SK-N-SH treated with all-trans-retinoic acid at 6 μM for 48 hours (cell line): ENCODE data around the gene MOGAT3.
A peak's percentile ranks its signal among the peaks of the same experiment; 100 is the strongest.

Experiments
- ATAC-seq: fragments of 200-7000 bp; cut with Tn5 transposase; 3 replicates; pipeline ENCODE4 v1.9.1; 2020; ENCODE audit warnings: mild to moderate bottlenecking, moderate library complexity
- ARNTL ChIP-seq: fragments of 450-650 bp; formaldehyde crosslinking; IDR thresholded peaks from 2 replicates; pipeline ENCODE4 v1.5.0; 2020; ENCODE audit warnings: low read depth, mild to moderate bottlenecking, moderate library complexity, borderline replicate concordance
- CSDC2 ChIP-seq: fragments of 250-450 bp; sonication (Bioruptor Pico); IDR thresholded peaks from 2 replicates; pipeline ENCODE4 v1.5.0; 2020; ENCODE audit warnings: mild to moderate bottlenecking, moderate library complexity
- GLIS3 ChIP-seq: fragments of 250-450 bp; sonication (Bioruptor Pico); IDR thresholded peaks from 2 replicates; pipeline ENCODE4 v1.5.0; 2020; ENCODE audit warnings: mild to moderate bottlenecking, moderate library complexity
- OSR1 ChIP-seq: fragments of 250-450 bp; sonication (Bioruptor Pico); IDR thresholded peaks from 2 replicates; pipeline ENCODE4 v1.8.0; 2022; ENCODE audit warnings: moderate library complexity, mild to moderate bottlenecking, inconsistent platforms
- PPARA ChIP-seq: fragments of 250-450 bp; sonication (Bioruptor Pico); IDR thresholded peaks from 2 replicates; pipeline ENCODE4 v1.5.0; 2020; ENCODE audit warnings: mild to moderate bottlenecking, borderline replicate concordance
- RARB ChIP-seq: fragments of 250-450 bp; sonication (Bioruptor Pico); IDR thresholded peaks from 2 replicates; pipeline ENCODE4 v1.8.0; 2021; ENCODE audit warnings: mild to moderate bottlenecking, moderate library complexity
- SNAI2 ChIP-seq: fragments of 250-450 bp; sonication (Bioruptor Pico); IDR thresholded peaks from 2 replicates; pipeline ENCODE4 v1.5.0; 2020; ENCODE audit warnings: mild to moderate bottlenecking, moderate library complexity
- TCF4 ChIP-seq: fragments of 250-450 bp; sonication (Bioruptor Pico); IDR thresholded peaks from 2 replicates; pipeline ENCODE4 v1.8.0; 2021; ENCODE audit warnings: mild to moderate bottlenecking, moderate library complexity, borderline replicate concordance
- TOX ChIP-seq: fragments of 250-450 bp; sonication (Bioruptor Pico); IDR thresholded peaks from 2 replicates; pipeline ENCODE4 v1.8.0; 2021; ENCODE audit warnings: mild to moderate bottlenecking, moderate library complexity, borderline replicate concordance
- ZC3H10 ChIP-seq: fragments of 250-450 bp; sonication (Bioruptor Pico); IDR thresholded peaks from 2 replicates; pipeline ENCODE4 v1.5.1; 2021; ENCODE audit warnings: mild to moderate bottlenecking, moderate library complexity
- ZFP3 ChIP-seq: fragments of 250-450 bp; sonication (Bioruptor Pico); IDR thresholded peaks from 2 replicates; pipeline ENCODE4 v1.5.0; 2020; ENCODE audit warnings: mild to moderate bottlenecking, moderate library complexity
- ZNF565 ChIP-seq: fragments of 450-650 bp; formaldehyde crosslinking; conservative IDR thresholded peaks from 2 replicates; pipeline ENCODE4 v1.5.0; 2020; ENCODE audit warnings: low read depth, mild to moderate bottlenecking, moderate library complexity
- ZNF70 ChIP-seq: fragments of 450-650 bp; formaldehyde crosslinking; IDR thresholded peaks from 2 replicates; pipeline ENCODE4 v1.5.0; 2020; ENCODE audit warnings: mild to moderate bottlenecking, moderate library complexity
- ZNF8 ChIP-seq: fragments of 450-650 bp; formaldehyde crosslinking; IDR thresholded peaks from 2 replicates; pipeline ENCODE4 v1.5.0; 2020; ENCODE audit warnings: mild to moderate bottlenecking, moderate library complexity
- TF ChIP-seq, protein P1 (sequence below): fragments of 250-450 bp; sonication (Bioruptor Pico); IDR thresholded peaks from 2 replicates; pipeline ENCODE4 v1.8.0; 2020; ENCODE audit warnings: mild to moderate bottlenecking, moderate library complexity, borderline replicate concordance
- TF ChIP-seq, protein P2 (sequence below): fragments of 250-450 bp; sonication (Bioruptor Pico); IDR thresholded peaks from 2 replicates; pipeline ENCODE4 v1.5.1; 2020; ENCODE audit warnings: low read depth, mild to moderate bottlenecking, moderate library complexity
- TF ChIP-seq, protein P3 (sequence below): fragments of 250-450 bp; sonication (Bioruptor Pico); IDR thresholded peaks from 2 replicates; pipeline ENCODE4 v1.5.1; 2021; ENCODE audit warnings: mild to moderate bottlenecking, moderate library complexity
- TF ChIP-seq, protein P4 (sequence below): fragments of 250-450 bp; sonication (Bioruptor Pico); IDR thresholded peaks from 2 replicates; pipeline ENCODE4 v1.8.0; 2021; ENCODE audit warnings: low read depth, mild to moderate bottlenecking, moderate library complexity, borderline replicate concordance
- TF ChIP-seq, protein P5 (sequence below): fragments of 250-450 bp; sonication (Bioruptor Pico); IDR thresholded peaks from 2 replicates; pipeline ENCODE4 v1.5.0; 2020; ENCODE audit warnings: mild to moderate bottlenecking, moderate library complexity

MOGAT3 gene

DNA sequence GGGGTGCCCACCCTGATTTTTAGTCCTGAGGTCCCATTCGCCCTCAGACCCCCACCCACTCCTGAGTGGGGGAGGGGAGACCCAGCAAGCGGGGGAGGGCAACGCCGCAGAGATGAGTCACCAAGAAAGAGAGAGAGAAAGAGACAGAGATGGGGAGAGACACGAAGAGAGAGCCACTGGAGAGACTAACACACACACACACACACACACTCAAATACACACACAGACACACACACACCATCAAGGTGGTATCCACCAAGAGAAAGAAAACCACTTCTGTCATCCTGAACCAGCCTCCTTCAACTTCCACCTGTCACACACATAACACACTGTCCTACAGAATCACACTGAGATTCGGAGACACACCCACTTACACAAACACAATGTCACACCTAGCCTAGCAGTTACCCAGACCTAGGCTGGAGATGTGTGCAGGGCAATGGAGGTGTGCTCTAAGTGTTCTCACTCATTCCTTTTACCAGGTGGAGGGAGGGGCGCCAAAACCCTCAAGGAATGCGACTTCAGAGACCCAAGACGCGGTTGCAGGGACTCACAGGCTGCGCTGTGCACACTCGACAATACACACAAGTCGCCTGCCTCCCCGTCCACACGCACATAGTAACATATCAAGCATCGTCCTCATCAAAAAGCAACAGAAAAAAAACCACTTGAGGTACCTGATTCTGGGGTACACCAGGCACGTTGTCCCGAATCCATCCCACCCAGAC, 31.6 kb downstream of the MOGAT3 start:
- ATAC-seq: peak; percentile 2
- TF ChIP-seq, protein P1, sequence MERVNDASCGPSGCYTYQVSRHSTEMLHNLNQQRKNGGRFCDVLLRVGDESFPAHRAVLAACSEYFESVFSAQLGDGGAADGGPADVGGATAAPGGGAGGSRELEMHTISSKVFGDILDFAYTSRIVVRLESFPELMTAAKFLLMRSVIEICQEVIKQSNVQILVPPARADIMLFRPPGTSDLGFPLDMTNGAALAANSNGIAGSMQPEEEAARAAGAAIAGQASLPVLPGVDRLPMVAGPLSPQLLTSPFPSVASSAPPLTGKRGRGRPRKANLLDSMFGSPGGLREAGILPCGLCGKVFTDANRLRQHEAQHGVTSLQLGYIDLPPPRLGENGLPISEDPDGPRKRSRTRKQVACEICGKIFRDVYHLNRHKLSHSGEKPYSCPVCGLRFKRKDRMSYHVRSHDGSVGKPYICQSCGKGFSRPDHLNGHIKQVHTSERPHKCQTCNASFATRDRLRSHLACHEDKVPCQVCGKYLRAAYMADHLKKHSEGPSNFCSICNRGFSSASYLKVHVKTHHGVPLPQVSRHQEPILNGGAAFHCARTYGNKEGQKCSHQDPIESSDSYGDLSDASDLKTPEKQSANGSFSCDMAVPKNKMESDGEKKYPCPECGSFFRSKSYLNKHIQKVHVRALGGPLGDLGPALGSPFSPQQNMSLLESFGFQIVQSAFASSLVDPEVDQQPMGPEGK: no peak
- TF ChIP-seq, protein P2, sequence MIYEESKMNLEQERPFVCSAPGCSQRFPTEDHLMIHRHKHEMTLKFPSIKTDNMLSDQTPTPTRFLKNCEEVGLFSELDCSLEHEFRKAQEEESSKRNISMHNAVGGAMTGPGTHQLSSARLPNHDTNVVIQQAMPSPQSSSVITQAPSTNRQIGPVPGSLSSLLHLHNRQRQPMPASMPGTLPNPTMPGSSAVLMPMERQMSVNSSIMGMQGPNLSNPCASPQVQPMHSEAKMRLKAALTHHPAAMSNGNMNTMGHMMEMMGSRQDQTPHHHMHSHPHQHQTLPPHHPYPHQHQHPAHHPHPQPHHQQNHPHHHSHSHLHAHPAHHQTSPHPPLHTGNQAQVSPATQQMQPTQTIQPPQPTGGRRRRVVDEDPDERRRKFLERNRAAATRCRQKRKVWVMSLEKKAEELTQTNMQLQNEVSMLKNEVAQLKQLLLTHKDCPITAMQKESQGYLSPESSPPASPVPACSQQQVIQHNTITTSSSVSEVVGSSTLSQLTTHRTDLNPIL (CRISPR knock-in tag): no peak
- TF ChIP-seq ZC3H10 (CRISPR knock-in tag) (no peak), ZNF8 (CRISPR knock-in tag) (no peak), OSR1 (CRISPR knock-in tag) (no peak), SNAI2 (CRISPR knock-in tag) (no peak), ZNF565 (no peak), ZFP3 (no peak), CSDC2 (no peak), TCF4 (CRISPR knock-in tag) (no peak), TOX (CRISPR knock-in tag) (no peak), RARB (CRISPR knock-in tag) (no peak), ARNTL (CRISPR knock-in tag) (no peak), PPARA (CRISPR knock-in tag) (no peak), GLIS3 (CRISPR knock-in tag) (no peak), ZNF70 (no peak)
- TF ChIP-seq, protein P3, sequence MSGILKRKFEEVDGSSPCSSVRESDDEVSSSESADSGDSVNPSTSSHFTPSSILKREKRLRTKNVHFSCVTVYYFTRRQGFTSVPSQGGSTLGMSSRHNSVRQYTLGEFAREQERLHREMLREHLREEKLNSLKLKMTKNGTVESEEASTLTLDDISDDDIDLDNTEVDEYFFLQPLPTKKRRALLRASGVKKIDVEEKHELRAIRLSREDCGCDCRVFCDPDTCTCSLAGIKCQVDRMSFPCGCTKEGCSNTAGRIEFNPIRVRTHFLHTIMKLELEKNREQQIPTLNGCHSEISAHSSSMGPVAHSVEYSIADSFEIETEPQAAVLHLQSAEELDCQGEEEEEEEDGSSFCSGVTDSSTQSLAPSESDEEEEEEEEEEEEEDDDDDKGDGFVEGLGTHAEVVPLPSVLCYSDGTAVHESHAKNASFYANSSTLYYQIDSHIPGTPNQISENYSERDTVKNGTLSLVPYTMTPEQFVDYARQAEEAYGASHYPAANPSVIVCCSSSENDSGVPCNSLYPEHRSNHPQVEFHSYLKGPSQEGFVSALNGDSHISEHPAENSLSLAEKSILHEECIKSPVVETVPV (CRISPR knock-in tag): no peak
- TF ChIP-seq, protein P4, sequence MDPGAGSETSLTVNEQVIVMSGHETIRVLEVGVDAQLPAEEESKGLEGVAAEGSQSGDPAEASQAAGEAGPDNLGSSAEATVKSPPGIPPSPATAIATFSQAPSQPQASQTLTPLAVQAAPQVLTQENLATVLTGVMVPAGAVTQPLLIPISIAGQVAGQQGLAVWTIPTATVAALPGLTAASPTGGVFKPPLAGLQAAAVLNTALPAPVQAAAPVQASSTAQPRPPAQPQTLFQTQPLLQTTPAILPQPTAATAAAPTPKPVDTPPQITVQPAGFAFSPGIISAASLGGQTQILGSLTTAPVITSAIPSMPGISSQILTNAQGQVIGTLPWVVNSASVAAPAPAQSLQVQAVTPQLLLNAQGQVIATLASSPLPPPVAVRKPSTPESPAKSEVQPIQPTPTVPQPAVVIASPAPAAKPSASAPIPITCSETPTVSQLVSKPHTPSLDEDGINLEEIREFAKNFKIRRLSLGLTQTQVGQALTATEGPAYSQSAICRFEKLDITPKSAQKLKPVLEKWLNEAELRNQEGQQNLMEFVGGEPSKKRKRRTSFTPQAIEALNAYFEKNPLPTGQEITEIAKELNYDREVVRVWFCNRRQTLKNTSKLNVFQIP (CRISPR knock-in tag): no peak
- TF ChIP-seq, protein P5, sequence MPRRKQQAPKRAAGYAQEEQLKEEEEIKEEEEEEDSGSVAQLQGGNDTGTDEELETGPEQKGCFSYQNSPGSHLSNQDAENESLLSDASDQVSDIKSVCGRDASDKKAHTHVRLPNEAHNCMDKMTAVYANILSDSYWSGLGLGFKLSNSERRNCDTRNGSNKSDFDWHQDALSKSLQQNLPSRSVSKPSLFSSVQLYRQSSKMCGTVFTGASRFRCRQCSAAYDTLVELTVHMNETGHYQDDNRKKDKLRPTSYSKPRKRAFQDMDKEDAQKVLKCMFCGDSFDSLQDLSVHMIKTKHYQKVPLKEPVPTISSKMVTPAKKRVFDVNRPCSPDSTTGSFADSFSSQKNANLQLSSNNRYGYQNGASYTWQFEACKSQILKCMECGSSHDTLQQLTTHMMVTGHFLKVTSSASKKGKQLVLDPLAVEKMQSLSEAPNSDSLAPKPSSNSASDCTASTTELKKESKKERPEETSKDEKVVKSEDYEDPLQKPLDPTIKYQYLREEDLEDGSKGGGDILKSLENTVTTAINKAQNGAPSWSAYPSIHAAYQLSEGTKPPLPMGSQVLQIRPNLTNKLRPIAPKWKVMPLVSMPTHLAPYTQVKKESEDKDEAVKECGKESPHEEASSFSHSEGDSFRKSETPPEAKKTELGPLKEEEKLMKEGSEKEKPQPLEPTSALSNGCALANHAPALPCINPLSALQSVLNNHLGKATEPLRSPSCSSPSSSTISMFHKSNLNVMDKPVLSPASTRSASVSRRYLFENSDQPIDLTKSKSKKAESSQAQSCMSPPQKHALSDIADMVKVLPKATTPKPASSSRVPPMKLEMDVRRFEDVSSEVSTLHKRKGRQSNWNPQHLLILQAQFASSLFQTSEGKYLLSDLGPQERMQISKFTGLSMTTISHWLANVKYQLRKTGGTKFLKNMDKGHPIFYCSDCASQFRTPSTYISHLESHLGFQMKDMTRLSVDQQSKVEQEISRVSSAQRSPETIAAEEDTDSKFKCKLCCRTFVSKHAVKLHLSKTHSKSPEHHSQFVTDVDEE (CRISPR knock-in tag): no peak

DNA sequence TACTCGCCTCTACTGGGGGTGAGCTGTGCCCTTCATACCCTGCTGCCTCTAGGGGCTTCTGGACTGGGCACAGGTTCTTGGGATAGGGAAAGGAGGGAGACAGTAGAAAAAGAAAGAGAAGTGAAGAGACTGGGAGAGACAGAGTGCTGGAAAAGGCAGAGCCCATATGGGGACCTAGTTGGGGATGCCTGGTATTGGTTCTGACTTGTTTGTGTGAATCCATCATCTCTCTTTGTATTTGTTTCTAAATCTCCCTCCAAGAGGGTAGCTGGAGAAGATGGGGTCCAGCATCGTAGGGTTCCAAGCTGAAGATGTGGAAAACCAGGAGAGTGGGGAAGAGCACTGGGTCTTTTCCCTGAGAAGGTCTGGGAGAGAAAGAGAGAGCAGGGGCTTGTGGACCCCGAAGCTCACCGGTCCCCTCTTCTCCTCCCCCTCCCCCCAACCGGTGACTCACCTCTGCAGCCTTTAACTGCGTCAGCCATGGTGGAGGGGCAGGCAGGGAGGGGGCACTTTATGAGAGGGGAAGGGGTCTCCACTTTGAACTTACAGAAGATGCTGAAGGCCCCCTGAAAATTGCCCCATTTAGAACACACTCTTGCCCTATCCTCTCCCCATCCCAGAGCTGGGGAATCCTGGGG, 32.3 kb downstream of the MOGAT3 start:
- no peak; the same call in 2 of the 3 replicates for ATAC-seq
- TF ChIP-seq CSDC2: no peak
- TF ChIP-seq, protein P1: 0 out of 2 replicates have a peak, but pooled peaks have one; percentile 59
- TF ChIP-seq, all 23 proteins: peak for 1
